Ishikawa (cell line): ENCODE measurements around the gene OOSP1.

Experiments
- CEBPB ChIP-seq: IDR thresholded peaks from 2 replicates; pipeline ENCODE4 v1.6.1; 2012
- CREB1 ChIP-seq: IDR thresholded peaks from 2 replicates; pipeline ENCODE4 v1.6.1; 2012; ENCODE audit warnings: low read depth
- EGR1 ChIP-seq: IDR thresholded peaks from 2 replicates; pipeline ENCODE4 v1.6.1; 2012
- EP300 ChIP-seq: IDR thresholded peaks from 2 replicates; pipeline ENCODE4 v1.6.1; 2012; ENCODE audit warnings: borderline replicate concordance
- FOXM1 ChIP-seq: IDR thresholded peaks from 2 replicates; pipeline ENCODE4 v1.6.1; 2012; ENCODE audit warnings: low read depth, borderline replicate concordance
- MAX ChIP-seq: IDR thresholded peaks from 2 replicates; pipeline ENCODE4 v1.6.1; 2012
- NFIC ChIP-seq: IDR thresholded peaks from 2 replicates; pipeline ENCODE4 v1.6.1; 2012
- RAD21 ChIP-seq: IDR thresholded peaks from 2 replicates; pipeline ENCODE4 v1.6.1; 2012; ENCODE audit warnings: low read depth
- REST ChIP-seq: IDR thresholded peaks from 2 replicates; pipeline ENCODE4 v1.6.1; 2012; ENCODE audit warnings: low read depth, mild to moderate bottlenecking
- TAF1 ChIP-seq: IDR thresholded peaks from 2 replicates; pipeline ENCODE4 v1.6.1; 2012; ENCODE audit warnings: low read depth, mild to moderate bottlenecking
- TCF12 ChIP-seq: IDR thresholded peaks from 2 replicates; pipeline ENCODE4 v1.6.1; 2012; ENCODE audit warnings: low read depth
- TEAD4 ChIP-seq: IDR thresholded peaks from 2 replicates; pipeline ENCODE4 v1.6.1; 2012
- USF1 ChIP-seq: IDR thresholded peaks from 2 replicates; pipeline ENCODE4 v1.6.1; 2012
- YY1 ChIP-seq: IDR thresholded peaks from 2 replicates; pipeline ENCODE4 v1.6.1; 2012; ENCODE audit warnings: low read depth
- ZBTB7A ChIP-seq: IDR thresholded peaks from 2 replicates; pipeline ENCODE4 v1.6.1; 2012; ENCODE audit warnings: low read depth

The OOSP1 gene

GRCh38 chr11:59918480-59918879 lies 19.8 kb upstream of the OOSP1 start:
- TF ChIP-seq CREB1: no peak
- no peak for TF ChIP-seq FOXM1
- TF ChIP-seq RAD21: no peak
- TF ChIP-seq CEBPB: no peak

- TF ChIP-seq YY1 (no peak), RAD21 (peak; percentile 61)
These were observed 19.1 kb upstream of the OOSP1 start for GRCh38 chr11:59918987-59919589.

- TF ChIP-seq CREB1 (no peak), YY1 (no peak), TCF12 (no peak), TEAD4 (no peak), CEBPB (no peak), RAD21 (no peak), MAX (no peak), FOXM1 (no peak)
These were observed 14.4 kb upstream of the OOSP1 start for GRCh38 chr11:59923813-59924212.

- no peak for TF ChIP-seq USF1
- TF ChIP-seq TCF12: no peak
- no peak for TF ChIP-seq EP300
- no peak for TF ChIP-seq EGR1
- no peak for TF ChIP-seq ZBTB7A
- no peak for TF ChIP-seq MAX
- TF ChIP-seq CEBPB: no peak
- no peak for TF ChIP-seq CREB1
- TF ChIP-seq YY1: no peak
- TF ChIP-seq REST: no peak
- no peak for TF ChIP-seq TAF1
- no peak for TF ChIP-seq RAD21
- TF ChIP-seq TEAD4: no peak
- no peak for TF ChIP-seq NFIC
- no peak for TF ChIP-seq FOXM1
These were observed 6.5 kb upstream of the OOSP1 start for GRCh38 chr11:59931688-59932087.

GRCh38 chr11:59938718-59939117 lies 486 bp downstream of the OOSP1 start:
- TF ChIP-seq YY1 (no peak), TEAD4 (no peak), CEBPB (no peak), REST (no peak), CREB1 (no peak), EGR1 (no peak), NFIC (no peak), RAD21 (no peak), FOXM1 (no peak), USF1 (no peak), MAX (no peak), TAF1 (no peak), ZBTB7A (no peak), EP300 (no peak)

GRCh38 chr11:59939482-59939881 lies 1.2 kb downstream of the OOSP1 start:
- TF ChIP-seq MAX (no peak), TAF1 (no peak), EP300 (no peak), CREB1 (no peak), ZBTB7A (no peak), USF1 (no peak), TEAD4 (no peak), REST (no peak), TCF12 (no peak), NFIC (no peak), YY1 (no peak), EGR1 (no peak), CEBPB (no peak), FOXM1 (no peak), RAD21 (no peak)
